Adrenal gland (tissue), 5 donors: ENCODE measurements around the gene SNED1.

Source experiments
- POLR2A ChIP-seq, 2 donors: fragments of 450-650 bp; IDR thresholded peaks; one replicate each; pipeline ENCODE4 v1.6.1; 2017; ENCODE audit warnings: antibody characterized with exemption in 2 of 2, mild to moderate bottlenecking in 2 of 2, moderate library complexity in 1 of 2
- TF ChIP-seq, protein P1 (sequence below), 6 experiments: fragments of 450-650 bp in 4 of 6; fragments of 200-600 bp in 2 of 6; sonication (generic) in 1 of 6; IDR thresholded peaks; 1 replicate in 5 of 6; 2 replicates in 1 of 6; pipeline versions ENCODE4 v1.5.1 to v1.8.0; 2016 to 2021; ENCODE audit warnings: antibody characterized with exemption in 6 of 6, mild to moderate bottlenecking in 2 of 6, moderate library complexity in 1 of 6
- donor health status: DM: no; HTN: no; CAD: no.

DNA sequence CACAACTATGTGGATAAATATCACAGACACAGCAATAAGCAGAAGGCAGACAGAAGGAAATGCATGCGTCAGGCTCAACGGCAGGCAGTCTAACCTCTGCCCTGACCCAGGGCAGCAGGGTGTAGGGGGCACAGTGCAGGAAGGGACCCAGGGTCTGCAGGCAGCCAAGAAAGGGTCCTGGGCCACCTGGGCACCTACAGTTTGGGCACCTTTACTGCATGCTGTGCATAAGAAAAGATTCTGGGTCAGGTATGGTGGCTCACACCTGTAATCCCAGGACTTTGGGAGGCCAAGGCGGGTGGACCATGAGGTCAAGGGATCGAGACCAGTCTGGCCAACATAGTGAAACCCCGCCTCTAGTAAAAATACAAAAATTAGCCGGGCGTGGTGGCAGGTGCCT is 133.1 kb downstream of the SNED1 start:
- no peak for TF ChIP-seq POLR2A (IDR thresholded peaks at IDR 0.05)
- TF ChIP-seq, protein P1, sequence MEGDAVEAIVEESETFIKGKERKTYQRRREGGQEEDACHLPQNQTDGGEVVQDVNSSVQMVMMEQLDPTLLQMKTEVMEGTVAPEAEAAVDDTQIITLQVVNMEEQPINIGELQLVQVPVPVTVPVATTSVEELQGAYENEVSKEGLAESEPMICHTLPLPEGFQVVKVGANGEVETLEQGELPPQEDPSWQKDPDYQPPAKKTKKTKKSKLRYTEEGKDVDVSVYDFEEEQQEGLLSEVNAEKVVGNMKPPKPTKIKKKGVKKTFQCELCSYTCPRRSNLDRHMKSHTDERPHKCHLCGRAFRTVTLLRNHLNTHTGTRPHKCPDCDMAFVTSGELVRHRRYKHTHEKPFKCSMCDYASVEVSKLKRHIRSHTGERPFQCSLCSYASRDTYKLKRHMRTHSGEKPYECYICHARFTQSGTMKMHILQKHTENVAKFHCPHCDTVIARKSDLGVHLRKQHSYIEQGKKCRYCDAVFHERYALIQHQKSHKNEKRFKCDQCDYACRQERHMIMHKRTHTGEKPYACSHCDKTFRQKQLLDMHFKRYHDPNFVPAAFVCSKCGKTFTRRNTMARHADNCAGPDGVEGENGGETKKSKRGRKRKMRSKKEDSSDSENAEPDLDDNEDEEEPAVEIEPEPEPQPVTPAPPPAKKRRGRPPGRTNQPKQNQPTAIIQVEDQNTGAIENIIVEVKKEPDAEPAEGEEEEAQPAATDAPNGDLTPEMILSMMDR (IDR thresholded peaks at IDR 0.05), result no peak
